H9 (cell line): Measurements from ENCODE around the gene SAA4. TPM values are rescaled to one million over a fixed set of nuclear protein-coding genes. Genes with fewer than 3 reads are reported as not detected.
A peak's percentile ranks its signal among the peaks of the same experiment; 100 is the strongest.

Source experiments
- DNase-seq: peaks from one replicate; pipeline ENCODE4 v3.0.0-alpha.2; 2017
- H2AFZ ChIP-seq: one replicate; pipeline ENCODE4 v1.6.1; 2013; ENCODE audit warnings: mild to moderate bottlenecking, low read length, control low read depth, moderate library complexity
- H2AK5ac ChIP-seq: 2 replicates; pipeline ENCODE4 v1.6.1; 2013; ENCODE audit warnings: low read length, control low read depth, mixed read lengths; ENCODE audit not compliant: insufficient read length
- H2BK120ac ChIP-seq: one replicate; pipeline ENCODE4 v1.6.1; 2013; ENCODE audit warnings: low read depth, mild to moderate bottlenecking, low read length, control low read depth, inconsistent platforms; ENCODE audit not compliant: poor library complexity, severe bottlenecking
- H2BK12ac ChIP-seq: 2 replicates; pipeline ENCODE4 v1.6.1; 2013; ENCODE audit warnings: low read length, control low read depth, mixed read lengths, low read depth; ENCODE audit not compliant: insufficient read length
- H2BK15ac ChIP-seq: 2 replicates; pipeline ENCODE4 v1.6.1; 2013; ENCODE audit warnings: low read depth, low read length, control low read depth
- H2BK20ac ChIP-seq: one replicate; pipeline ENCODE4 v1.6.1; 2013; ENCODE audit warnings: low read depth, mild to moderate bottlenecking, low read length, control low read depth, inconsistent platforms; ENCODE audit not compliant: poor library complexity, severe bottlenecking
- H2BK5ac ChIP-seq: 2 replicates; pipeline ENCODE4 v1.6.1; 2013; ENCODE audit warnings: low read length, control low read depth, mixed read lengths; ENCODE audit not compliant: insufficient read length
- H3K14ac ChIP-seq: 2 replicates; pipeline ENCODE4 v1.6.1; 2013; ENCODE audit warnings: low read length, control low read depth; ENCODE audit not compliant: insufficient read depth
- H3K18ac ChIP-seq: 2 replicates; pipeline ENCODE4 v1.6.1; 2013; ENCODE audit warnings: low read depth, mild to moderate bottlenecking, mixed read lengths, low read length, control low read depth; ENCODE audit not compliant: insufficient read length
- H3K23ac ChIP-seq: 2 replicates; pipeline ENCODE4 v1.6.1; 2013; ENCODE audit warnings: low read length, control low read depth, mixed read lengths, low read depth; ENCODE audit not compliant: insufficient read length
- H3K23me2 ChIP-seq: 2 replicates; pipeline ENCODE4 v1.6.1; 2013; ENCODE audit warnings: low read depth, mild to moderate bottlenecking, mixed read lengths, low read length, control low read depth; ENCODE audit not compliant: insufficient read length, poor library complexity, severe bottlenecking
- H3K27ac ChIP-seq: 2 replicates; pipeline ENCODE4 v1.5.1; 2013; ENCODE audit warnings: low read length, control low read depth, mixed read lengths, low read depth; ENCODE audit not compliant: insufficient read length
- H3K27me3 ChIP-seq: 2 replicates; pipeline ENCODE4 v1.6.1; 2013; ENCODE audit warnings: low read length, control low read depth, inconsistent platforms; ENCODE audit not compliant: insufficient read depth
- H3K4ac ChIP-seq: 2 replicates; pipeline ENCODE4 v1.6.1; 2013; ENCODE audit warnings: low read depth, mild to moderate bottlenecking, control low read depth, inconsistent platforms, low read length, moderate library complexity
- H3K4me1 ChIP-seq: 2 replicates; pipeline ENCODE4 v1.6.1; 2013; ENCODE audit warnings: low read length, control low read depth, inconsistent platforms; ENCODE audit not compliant: insufficient read depth
- H3K4me2 ChIP-seq: 2 replicates; pipeline ENCODE4 v1.6.1; 2013; ENCODE audit warnings: low read length, control low read depth, mixed read lengths; ENCODE audit not compliant: insufficient read length, insufficient read depth
- H3K56ac ChIP-seq: 2 replicates; pipeline ENCODE4 v1.6.1; 2013; ENCODE audit warnings: low read depth, mild to moderate bottlenecking, mixed read lengths, low read length, control low read depth; ENCODE audit not compliant: insufficient read length
- H3K79me1 ChIP-seq: 2 replicates; pipeline ENCODE4 v1.6.1; 2013; ENCODE audit warnings: low read depth, mild to moderate bottlenecking, moderate library complexity, low read length, control low read depth, inconsistent platforms; ENCODE audit not compliant: insufficient read depth, poor library complexity, severe bottlenecking
- H3K79me2 ChIP-seq: 2 replicates; pipeline ENCODE4 v1.6.1; 2013; ENCODE audit warnings: low read length, control low read depth, inconsistent platforms; ENCODE audit not compliant: insufficient read depth
- H3K9ac ChIP-seq: 2 replicates; pipeline ENCODE4 v1.6.1; 2013; ENCODE audit warnings: low read length, control low read depth, mixed read lengths; ENCODE audit not compliant: insufficient read length; ENCODE audit errors: extremely low read depth
- H3K9me3 ChIP-seq: one replicate; pipeline ENCODE4 v1.6.1; 2013; ENCODE audit warnings: low read depth, low read length, inconsistent platforms; ENCODE audit not compliant: control insufficient read depth
- H3T11ph ChIP-seq: one replicate; pipeline ENCODE4 v1.6.1; 2013; ENCODE audit warnings: mild to moderate bottlenecking, low read length, control low read depth, inconsistent platforms
- H4K20me1 ChIP-seq: one replicate; pipeline ENCODE4 v1.6.1; 2013; ENCODE audit not compliant: control insufficient read depth, insufficient read length, insufficient read depth
- H4K5ac ChIP-seq: 2 replicates; pipeline ENCODE4 v1.6.1; 2013; ENCODE audit warnings: low read depth, mild to moderate bottlenecking, mixed read lengths, low read length, control low read depth; ENCODE audit not compliant: insufficient read length
- H4K8ac ChIP-seq: replicated peaks from 2 replicates; pipeline ENCODE4 v1.6.1; 2013; ENCODE audit warnings: low read length, control low read depth, mixed read lengths, low read depth; ENCODE audit not compliant: insufficient read length
- H4K91ac ChIP-seq: 2 replicates; pipeline ENCODE4 v1.6.1; 2013; ENCODE audit warnings: low read depth, mild to moderate bottlenecking, moderate library complexity, mixed read lengths, low read length, control low read depth; ENCODE audit not compliant: insufficient read length
- H3K27ac Mint-ChIP-seq, 3 experiments: 2 replicates in 2 of 3; 3 replicates in 1 of 3; pipeline ENCODE4 v1.8.0; 2020 to 2021; ENCODE audit warnings: mixed read lengths in 3 of 3, mild to moderate bottlenecking in 1 of 3, moderate library complexity in 1 of 3
- H3K27me3 Mint-ChIP-seq: 2 replicates; pipeline ENCODE4 v1.8.0; 2021; ENCODE audit warnings: low read depth, mild to moderate bottlenecking, moderate library complexity, mixed read lengths
- H3K36me3 Mint-ChIP-seq, 3 experiments: 2 replicates in 2 of 3; 3 replicates in 1 of 3; pipeline ENCODE4 v1.8.0; 2020 to 2021; ENCODE audit warnings: low read depth in 3 of 3, mixed read lengths in 3 of 3; ENCODE audit not compliant: insufficient read depth in 1 of 3
- H3K4me1 Mint-ChIP-seq, 2 experiments: 2 replicates each; pipeline ENCODE4 v1.8.0; 2020; ENCODE audit warnings: mixed read lengths in 2 of 2
- H3K4me3 Mint-ChIP-seq, 2 experiments: 2 replicates in 1 of 2; 3 replicates in 1 of 2; pipeline ENCODE4 v1.8.0; 2020 to 2021; ENCODE audit warnings: mild to moderate bottlenecking in 2 of 2, mixed read lengths in 2 of 2, moderate library complexity in 1 of 2
- H3K9me3 Mint-ChIP-seq, 2 experiments: 2 replicates in 1 of 2; 3 replicates in 1 of 2; pipeline ENCODE4 v1.8.0; 2020; ENCODE audit warnings: mild to moderate bottlenecking in 2 of 2, mixed read lengths in 2 of 2, moderate library complexity in 1 of 2
- WGBS: extraction: QIAGEN DNeasy Blood & Tissue Kit; methylation state at CpG from one replicate; pipeline ENCODE4 v1.1.7; 2013; ENCODE audit warnings: missing lambda C conversion rate, low lambda C conversion rate, mixed read lengths; ENCODE audit not compliant: insufficient read length; ENCODE audit errors: extremely low coverage; 5-methylcytosine and 5-hydroxymethylcytosine counted together
- long read RNA-seq: library from polyadenylated mRNA; unstranded; transcript quantifications from one replicate; pipeline ENCODE4 v2.0.0, GENCODE V29; 2020
- total RNA-seq: library from RNA; stranded (reverse); gene quantifications from 2 replicates; pipeline ENCODE4 v1.2.1, GENCODE V29; 2021
- TF ChIP-seq, protein P1 (sequence below): fragments of 200-600 bp; sonication (generic); conservative IDR thresholded peaks from 3 replicates; pipeline ENCODE4 v1.8.0; 2021; ENCODE audit warnings: antibody characterized with exemption, mild to moderate bottlenecking

The SAA4 gene, protein sequence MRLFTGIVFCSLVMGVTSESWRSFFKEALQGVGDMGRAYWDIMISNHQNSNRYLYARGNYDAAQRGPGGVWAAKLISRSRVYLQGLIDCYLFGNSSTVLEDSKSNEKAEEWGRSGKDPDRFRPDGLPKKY
- not detected in 2 replicates for total RNA-seq
- long read RNA-seq, result 0 reads

DNA sequence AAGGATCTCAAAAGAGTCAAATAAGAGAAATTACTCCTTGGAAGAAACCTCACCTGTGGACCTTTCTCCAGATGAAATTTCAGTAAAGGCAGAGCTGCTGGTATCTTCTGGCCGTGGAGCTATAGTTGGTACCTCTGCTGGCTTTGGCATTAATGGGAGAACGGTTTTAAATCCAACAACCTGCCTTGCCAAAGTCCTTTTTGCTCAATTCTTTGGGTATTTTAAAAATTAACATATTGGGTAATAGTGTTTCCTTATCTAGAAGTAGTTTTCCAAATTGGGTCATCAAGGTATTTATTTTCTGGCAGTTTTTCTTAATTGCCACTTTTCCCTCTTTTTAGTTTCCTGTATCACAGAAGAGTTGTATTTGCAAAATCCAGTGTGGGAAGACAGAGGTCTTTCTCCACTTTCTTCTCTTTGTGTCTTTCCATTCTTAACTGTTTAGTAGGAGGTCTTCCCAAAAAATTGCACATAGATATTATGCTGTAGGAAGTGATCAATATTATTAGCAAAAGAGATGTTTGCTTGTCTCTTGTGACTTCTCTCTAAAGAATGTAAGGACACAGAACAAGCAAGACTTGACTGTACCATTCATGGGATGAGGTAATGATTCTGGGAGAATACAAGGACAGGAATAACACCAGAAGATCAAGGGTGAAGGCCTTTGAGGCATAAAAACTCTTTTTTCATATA, at the start of gene SAA4:
TSS of gene SAA4 (minus strand) at position 139 of the 693 bp plus-strand sequence. CDS start 876 bp downstream, outside the sequence.
- H4K8ac ChIP-seq, result no peak within 1 kb of the TSS
- no peak within 1 kb of the TSS for H2BK12ac ChIP-seq
- H3K9me3 Mint-ChIP-seq, result no peaks in the 10 kb centered on the region
- H2AFZ ChIP-seq, result peak within 1 kb of the TSS; percentile 37
- no peaks in the 10 kb centered on the region for H3K27me3 ChIP-seq
- no peak within 1 kb of the TSS for H4K91ac ChIP-seq
- no CpG with 5 or more reads among the region's 2 CpGs for WGBS
- peaks cover 12% of the 10 kb centered on the region for H3K27me3 Mint-ChIP-seq
- TF ChIP-seq, protein P1, sequence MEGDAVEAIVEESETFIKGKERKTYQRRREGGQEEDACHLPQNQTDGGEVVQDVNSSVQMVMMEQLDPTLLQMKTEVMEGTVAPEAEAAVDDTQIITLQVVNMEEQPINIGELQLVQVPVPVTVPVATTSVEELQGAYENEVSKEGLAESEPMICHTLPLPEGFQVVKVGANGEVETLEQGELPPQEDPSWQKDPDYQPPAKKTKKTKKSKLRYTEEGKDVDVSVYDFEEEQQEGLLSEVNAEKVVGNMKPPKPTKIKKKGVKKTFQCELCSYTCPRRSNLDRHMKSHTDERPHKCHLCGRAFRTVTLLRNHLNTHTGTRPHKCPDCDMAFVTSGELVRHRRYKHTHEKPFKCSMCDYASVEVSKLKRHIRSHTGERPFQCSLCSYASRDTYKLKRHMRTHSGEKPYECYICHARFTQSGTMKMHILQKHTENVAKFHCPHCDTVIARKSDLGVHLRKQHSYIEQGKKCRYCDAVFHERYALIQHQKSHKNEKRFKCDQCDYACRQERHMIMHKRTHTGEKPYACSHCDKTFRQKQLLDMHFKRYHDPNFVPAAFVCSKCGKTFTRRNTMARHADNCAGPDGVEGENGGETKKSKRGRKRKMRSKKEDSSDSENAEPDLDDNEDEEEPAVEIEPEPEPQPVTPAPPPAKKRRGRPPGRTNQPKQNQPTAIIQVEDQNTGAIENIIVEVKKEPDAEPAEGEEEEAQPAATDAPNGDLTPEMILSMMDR, result no peak
- H4K20me1 ChIP-seq, result no peaks in the 10 kb centered on the region
- no peaks in the 10 kb centered on the region for H3K23me2 ChIP-seq
- no peak within 1 kb of the TSS for H3K23ac ChIP-seq
- H3K79me1 ChIP-seq, result no peaks in the 10 kb centered on the region
- H3K4me2 ChIP-seq, result no peak within 1 kb of the TSS
- no peak within 1 kb of the TSS for H2AK5ac ChIP-seq
- no peak within 1 kb of the TSS for H3K4me3 Mint-ChIP-seq
- DNase-seq, result no peak
- no peak within 1 kb of the TSS for H2BK20ac ChIP-seq
- H3K36me3 Mint-ChIP-seq, result no peaks in the 10 kb centered on the region
- no peak within 1 kb of the TSS for H3K9ac ChIP-seq
- no peak within 1 kb of the TSS for H2BK120ac ChIP-seq
- H3T11ph ChIP-seq, result no peak within 1 kb of the TSS
- H3K79me2 ChIP-seq, result no peaks in the 10 kb centered on the region
- no peaks in the 10 kb centered on the region for H3K4me1 Mint-ChIP-seq
- H3K4me1 ChIP-seq, result no peaks in the 10 kb centered on the region
- H2BK15ac ChIP-seq, result no peak within 1 kb of the TSS
- no peak within 1 kb of the TSS for H3K27ac ChIP-seq
- no peak within 1 kb of the TSS for H3K14ac ChIP-seq
- H3K56ac ChIP-seq, result no peak within 1 kb of the TSS
- H3K18ac ChIP-seq, result no peak within 1 kb of the TSS
- no peaks in the 10 kb centered on the region for H3K9me3 ChIP-seq
- no peak within 1 kb of the TSS for H2BK5ac ChIP-seq
- H3K4ac ChIP-seq, result no peak within 1 kb of the TSS
- H3K27ac Mint-ChIP-seq, result no peak within 1 kb of the TSS
- H4K5ac ChIP-seq, result no peak within 1 kb of the TSS
